Measurements from ENCODE around the gene NPAS3. TPM values are rescaled to one million over a fixed set of nuclear protein-coding genes. Genes with fewer than 3 reads are reported as not detected.
A peak's percentile ranks its signal among the peaks of the same experiment; 100 is the strongest.

Gene NPAS3
- total RNA-seq, 1 experiment from 2014 or later, result not detected

GRCh38 chr14:32932302-32932913 is 6.3 kb upstream of the NPAS3 start:
- no TSS peak for BruUV-seq (replicated peaks)
- H3K9me2 ChIP-seq (ENCODE audit: insufficient read depth), result no peaks in the 10 kb centered on the region
- H3K9me3 ChIP-seq (ENCODE audit: insufficient read depth, low read depth), result no peaks in the 10 kb centered on the region
- peaks cover 36% of the 10 kb centered on the region for H3K27me3 ChIP-seq (ENCODE audit: insufficient read depth, low read depth)
- no peaks in the 10 kb centered on the region for H3K36me3 ChIP-seq (ENCODE audit: low read depth)
- no peaks in the 10 kb centered on the region for H3K4me1 ChIP-seq (replicated peaks; ENCODE audit: insufficient read depth)
- no peak overlapping the region for H3K4me3 ChIP-seq
- ChIA-PET CTCF (no interaction called here), POLR2A (ENCODE audit: unreplicated experiment) (no interaction called here)
- no peak for DNase-seq
- no peaks in the 10 kb centered on the region for H3K79me2 ChIP-seq (ENCODE audit: low read depth)
- no peak overlapping the region for H3K27ac ChIP-seq
- no peaks in the 10 kb centered on the region for H3F3A ChIP-seq (ENCODE audit: insufficient read depth, low read depth)
- H2AFZ ChIP-seq, result no peak overlapping the region
- H3K4me2 ChIP-seq, result no peak overlapping the region
- no peak for TF ChIP-seq CTCF (conservative IDR thresholded peaks at IDR 0.05)
- no peak for TF ChIP-seq EZH2 (IDR thresholded peaks at IDR 0.05; ENCODE audit: low read depth)
- intact Hi-C loops (cut with micrococcal nuclease; ENCODE audit: unreplicated experiment), result loop anchor here (10.0 kb wide), 1 partner anchor 358 kb away; no protein-coding TSS in a partner anchor
- no peaks in the 10 kb centered on the region for H4K20me1 ChIP-seq (ENCODE audit: insufficient read depth)

GRCh38 chr14:32932914-32933628 is 5.6 kb upstream of the NPAS3 start:
- TF ChIP-seq EZH2 (IDR thresholded peaks at IDR 0.05; ENCODE audit: low read depth) (no peak), CTCF (conservative IDR thresholded peaks at IDR 0.05) (no peak)
- DNase-seq, result no peak
- Histone ChIP-seq H3K79me2 (ENCODE audit: low read depth) (no peaks in the 10 kb centered on the region), H3K27ac (no peak overlapping the region), H2AFZ (no peak overlapping the region), H3K4me3 (no peak overlapping the region), H3K9me3 (ENCODE audit: insufficient read depth, low read depth) (no peaks in the 10 kb centered on the region), H3F3A (ENCODE audit: insufficient read depth, low read depth) (no peaks in the 10 kb centered on the region), H3K36me3 (ENCODE audit: low read depth) (no peaks in the 10 kb centered on the region), H3K27me3 (ENCODE audit: insufficient read depth, low read depth) (peaks cover 39% of the 10 kb centered on the region), H3K9me2 (ENCODE audit: insufficient read depth) (no peaks in the 10 kb centered on the region), H3K4me1 (replicated peaks; ENCODE audit: insufficient read depth) (no peaks in the 10 kb centered on the region), H3K4me2 (peak overlapping the region; percentile 83), H4K20me1 (ENCODE audit: insufficient read depth) (no peaks in the 10 kb centered on the region)
- CTCF ChIA-PET, result no interaction called here
- intact Hi-C loops (cut with micrococcal nuclease; ENCODE audit: unreplicated experiment), result loop anchor here (10.0 kb wide), 1 partner anchor 358 kb away; no protein-coding TSS in a partner anchor
- BruUV-seq (replicated peaks), result no TSS peak
- POLR2A ChIA-PET (ENCODE audit: unreplicated experiment), result no interaction called here

- H3K27ac ChIP-seq, result no peak overlapping the region
- H3K4me2 ChIP-seq, result peak overlapping the region; percentile 83
- H3K4me1 ChIP-seq (replicated peaks; ENCODE audit: insufficient read depth), result no peaks in the 10 kb centered on the region
- TF ChIP-seq EZH2 (IDR thresholded peaks at IDR 0.05; ENCODE audit: low read depth) (no peak), CTCF (conservative IDR thresholded peaks at IDR 0.05) (no peak)
- H2AFZ ChIP-seq, result peak overlapping the region; percentile 58; the same call in 1 of the 2 replicates
- no peak for DNase-seq
- H3K4me3 ChIP-seq, result peak overlapping the region; percentile 52; the same call in 1 of the 2 replicates
- POLR2A ChIA-PET (ENCODE audit: unreplicated experiment), result no interaction called here
- H3K9me2 ChIP-seq (ENCODE audit: insufficient read depth), result no peaks in the 10 kb centered on the region
- no peaks in the 10 kb centered on the region for H3K9me3 ChIP-seq (ENCODE audit: insufficient read depth, low read depth)
- no TSS peak for BruUV-seq (replicated peaks)
- H4K20me1 ChIP-seq (ENCODE audit: insufficient read depth), result no peaks in the 10 kb centered on the region
- H3K36me3 ChIP-seq (ENCODE audit: low read depth), result no peaks in the 10 kb centered on the region
- intact Hi-C loops (cut with micrococcal nuclease; ENCODE audit: unreplicated experiment), result loop anchor here (10.0 kb wide), 1 partner anchor 359 kb away; no protein-coding TSS in a partner anchor
- H3F3A ChIP-seq (ENCODE audit: insufficient read depth, low read depth), result no peaks in the 10 kb centered on the region
- no peaks in the 10 kb centered on the region for H3K79me2 ChIP-seq (ENCODE audit: low read depth)
- CTCF ChIA-PET, result no interaction called here
- peaks cover 39% of the 10 kb centered on the region for H3K27me3 ChIP-seq (ENCODE audit: insufficient read depth, low read depth)
These were observed 5.0 kb upstream of the NPAS3 start for GRCh38 chr14:32933629-32934072.
